GM10847 (cell line): Measurements from ENCODE around the gene CPA2.

Source experiments
- POLR2A ChIP-seq: IDR thresholded peaks from 2 replicates; pipeline ENCODE4 v1.6.1; 2011; ENCODE audit not compliant: insufficient read length; ENCODE audit errors: extremely low read depth

The CPA2 gene

DNA sequence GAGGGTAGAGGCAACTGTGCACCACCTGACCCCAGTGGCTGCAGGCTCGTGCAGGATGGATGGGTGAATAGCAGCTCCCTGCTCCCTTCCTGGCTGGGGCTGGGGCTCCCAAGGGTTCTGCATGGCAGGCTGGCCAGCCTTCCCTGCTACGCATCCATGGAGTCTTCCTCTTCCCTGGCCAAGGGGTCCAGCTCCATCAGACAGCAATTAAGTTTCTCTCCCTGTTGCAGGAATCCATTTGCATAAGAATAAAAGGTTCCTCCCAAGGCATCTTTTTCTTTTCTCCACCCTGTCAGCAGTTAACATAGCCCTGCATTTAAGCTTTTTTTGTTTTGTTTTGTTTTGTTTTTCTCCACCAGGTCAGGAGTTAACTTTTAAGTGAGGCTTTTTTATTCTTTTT, 10.0 kb upstream of the CPA2 start:
- no peak for TF ChIP-seq POLR2A

DNA sequence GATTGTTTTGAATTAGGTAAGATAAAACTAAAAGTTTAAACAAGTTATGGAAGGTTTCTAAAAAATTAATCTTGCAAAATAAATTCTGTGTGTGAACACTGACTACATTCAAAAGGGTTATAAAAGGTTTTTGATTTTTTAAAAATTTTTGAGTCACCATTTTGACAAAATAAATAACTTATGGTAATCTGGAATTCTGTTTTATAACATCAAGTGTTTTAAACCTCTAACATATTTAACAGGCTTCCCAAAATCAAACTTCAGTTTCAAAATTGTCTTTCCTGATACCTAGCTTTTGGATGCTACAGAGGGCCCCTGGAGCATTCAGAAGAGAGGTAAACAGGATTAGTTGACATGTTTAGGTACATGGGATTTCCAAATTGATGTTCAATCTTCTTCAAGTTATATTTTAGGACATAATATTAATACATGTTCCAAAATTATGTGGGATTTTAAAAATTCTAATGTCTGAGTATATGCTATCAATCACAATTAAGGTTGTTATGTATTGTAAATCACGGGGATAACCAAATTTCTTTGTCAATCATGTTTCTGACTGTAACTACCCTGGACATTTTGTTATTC, 8.1 kb upstream of the CPA2 start:
- TF ChIP-seq POLR2A = no peak

DNA sequence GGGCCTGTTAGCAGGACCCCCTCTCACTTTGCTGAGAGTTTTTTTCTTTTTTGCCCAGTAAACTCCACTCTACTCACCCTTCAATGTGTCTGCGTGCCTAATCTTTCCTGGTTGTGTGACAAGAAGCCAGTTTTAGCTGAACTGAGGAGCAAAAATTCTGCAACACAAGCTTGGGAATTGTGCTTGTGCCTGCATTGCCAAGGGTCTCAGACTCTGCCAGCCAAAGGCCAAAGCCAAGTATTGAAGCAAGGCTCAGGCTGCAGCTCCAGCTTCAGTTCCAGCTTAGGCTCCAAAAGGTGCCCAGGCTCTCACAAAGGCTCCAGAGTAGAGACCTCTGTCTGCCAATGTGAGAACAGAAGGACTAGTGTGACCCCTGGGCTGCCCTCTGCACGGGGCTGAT, 4.2 kb upstream of the CPA2 start:
- no peak for TF ChIP-seq POLR2A

DNA sequence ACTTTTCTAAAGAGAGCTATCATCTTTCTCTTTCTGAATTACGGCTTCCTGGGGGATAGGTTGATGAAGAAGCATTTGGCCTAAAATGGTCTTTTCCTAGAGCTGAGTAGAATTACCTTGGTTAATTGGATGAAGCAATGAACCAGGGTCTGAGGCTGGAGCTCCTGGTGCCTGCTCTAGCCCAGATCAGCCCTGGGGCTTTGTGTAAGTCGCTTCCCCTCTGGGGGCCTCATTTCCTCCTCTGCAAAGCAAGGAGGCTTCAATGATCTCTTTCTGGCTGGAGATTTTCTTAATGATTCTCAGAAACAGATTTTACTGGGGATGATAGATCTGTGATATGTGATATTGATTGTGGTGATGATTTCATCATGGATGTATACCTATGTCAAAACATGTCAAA, 3.5 kb upstream of the CPA2 start:
- TF ChIP-seq POLR2A = no peak

DNA sequence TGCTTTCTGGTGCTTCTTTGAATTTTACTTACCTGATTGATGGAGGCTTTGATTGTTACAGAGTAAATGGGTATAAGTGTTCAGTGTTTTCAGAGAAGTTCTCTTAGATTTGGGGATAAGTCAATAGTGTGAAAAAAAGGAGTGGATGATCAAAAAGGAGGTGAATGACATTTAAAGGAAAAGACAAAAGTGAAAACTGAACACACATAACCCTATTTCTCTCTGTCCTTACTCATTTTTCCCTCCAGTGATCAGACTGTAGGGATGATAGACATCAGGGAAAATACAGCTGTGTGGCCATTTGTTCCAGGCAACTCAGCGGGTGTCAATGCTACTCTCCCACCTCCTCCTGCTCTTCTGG, 278 bp downstream of the CPA2 start:
- TF ChIP-seq POLR2A = no peak

DNA sequence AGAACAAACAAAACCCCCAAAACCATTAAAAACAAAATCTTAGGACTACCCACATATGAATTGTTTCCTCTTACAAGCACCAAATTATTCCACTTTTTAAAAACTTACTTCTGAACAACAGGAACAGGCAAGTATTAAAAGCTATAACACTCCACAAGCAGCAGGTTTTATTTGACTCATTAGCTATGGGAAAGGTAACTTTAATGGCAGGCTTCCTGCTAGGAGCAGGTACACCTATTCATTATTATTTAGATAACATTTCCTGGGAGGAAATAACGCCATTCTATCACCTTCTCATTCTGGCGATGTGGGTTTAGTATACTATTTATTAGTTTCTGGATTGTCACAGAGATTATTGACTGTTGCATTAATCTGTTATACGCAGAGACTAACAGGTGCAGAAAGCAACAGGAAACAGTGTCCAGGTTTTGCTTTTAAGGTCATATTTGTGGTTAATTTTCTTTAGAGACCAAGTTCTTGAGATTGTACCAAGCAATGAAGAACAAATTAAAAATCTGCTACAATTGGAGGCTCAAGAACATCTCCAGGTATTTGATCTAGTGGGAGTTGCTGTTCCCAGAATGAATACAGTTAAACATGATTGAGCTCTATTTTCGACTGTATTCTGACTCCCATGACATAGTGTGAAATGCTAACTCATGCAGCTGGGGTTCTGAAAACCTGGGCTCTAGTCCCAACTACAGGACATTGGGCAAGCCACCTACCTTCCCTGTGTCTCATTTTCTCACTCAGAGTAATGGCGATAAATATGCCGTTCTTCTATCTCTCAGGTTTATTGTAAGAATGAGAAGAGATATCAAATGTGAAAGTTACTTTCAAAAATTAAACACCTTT, 2.0 kb downstream of the CPA2 start:
- TF ChIP-seq POLR2A = no peak

DNA sequence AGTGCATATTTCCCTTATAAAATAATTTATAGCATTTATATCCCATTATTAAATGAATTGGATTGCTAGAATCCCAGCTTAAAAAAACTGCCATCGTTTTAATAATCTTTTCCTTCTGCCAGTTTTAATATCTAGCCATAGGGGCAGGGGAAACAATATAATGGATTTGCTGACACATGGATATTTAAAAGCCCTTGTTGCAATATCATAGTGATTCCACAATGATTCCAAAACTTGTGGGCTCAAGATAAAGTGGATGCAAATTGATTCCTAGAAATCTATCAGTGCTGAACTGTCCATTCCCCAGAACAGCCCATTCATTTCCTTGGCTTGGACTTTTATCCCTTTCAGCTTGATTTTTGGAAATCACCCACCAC, 2.6 kb downstream of the CPA2 start:
- no peak for TF ChIP-seq POLR2A

DNA sequence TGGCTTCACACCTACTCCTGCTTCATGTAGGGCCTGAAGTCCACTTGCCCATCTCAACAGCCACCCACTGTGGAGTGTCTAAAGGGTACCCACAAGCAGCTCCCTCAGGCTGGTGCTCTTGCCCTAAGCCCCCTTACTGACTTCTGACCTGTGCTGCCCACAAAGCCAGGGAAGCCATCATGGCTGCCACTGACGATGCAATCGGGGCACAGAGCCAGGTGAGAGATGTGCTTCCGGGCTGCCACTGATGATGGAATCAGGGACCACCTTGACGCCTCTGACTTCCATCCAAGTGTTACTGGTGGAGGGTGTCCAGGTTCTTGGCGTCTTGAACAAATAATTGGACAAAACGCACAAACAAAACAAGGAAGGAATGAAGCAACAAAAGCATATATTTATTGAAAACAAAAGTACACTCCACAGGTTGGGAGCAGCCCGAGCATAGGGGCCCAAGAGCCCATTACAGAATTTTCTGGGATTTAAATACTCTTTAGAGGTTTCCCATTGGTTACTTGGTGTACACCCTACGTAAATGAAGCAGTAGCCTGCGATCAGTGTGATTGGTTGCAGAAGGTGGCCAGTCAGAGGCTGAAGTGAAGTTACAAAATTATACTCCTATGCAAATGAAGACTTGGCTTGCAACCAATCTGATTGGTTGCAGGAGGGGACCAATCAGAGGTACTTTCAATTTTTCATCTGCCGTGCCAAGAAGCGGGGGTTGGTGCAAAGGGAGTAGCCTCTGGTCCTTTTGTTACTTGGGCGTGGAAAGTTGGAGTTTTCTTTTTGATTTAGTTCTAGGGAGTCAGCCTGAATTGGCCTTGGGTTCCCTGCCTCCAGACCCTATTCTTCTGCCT, 4.5 kb downstream of the CPA2 start:
- no peak for TF ChIP-seq POLR2A

DNA sequence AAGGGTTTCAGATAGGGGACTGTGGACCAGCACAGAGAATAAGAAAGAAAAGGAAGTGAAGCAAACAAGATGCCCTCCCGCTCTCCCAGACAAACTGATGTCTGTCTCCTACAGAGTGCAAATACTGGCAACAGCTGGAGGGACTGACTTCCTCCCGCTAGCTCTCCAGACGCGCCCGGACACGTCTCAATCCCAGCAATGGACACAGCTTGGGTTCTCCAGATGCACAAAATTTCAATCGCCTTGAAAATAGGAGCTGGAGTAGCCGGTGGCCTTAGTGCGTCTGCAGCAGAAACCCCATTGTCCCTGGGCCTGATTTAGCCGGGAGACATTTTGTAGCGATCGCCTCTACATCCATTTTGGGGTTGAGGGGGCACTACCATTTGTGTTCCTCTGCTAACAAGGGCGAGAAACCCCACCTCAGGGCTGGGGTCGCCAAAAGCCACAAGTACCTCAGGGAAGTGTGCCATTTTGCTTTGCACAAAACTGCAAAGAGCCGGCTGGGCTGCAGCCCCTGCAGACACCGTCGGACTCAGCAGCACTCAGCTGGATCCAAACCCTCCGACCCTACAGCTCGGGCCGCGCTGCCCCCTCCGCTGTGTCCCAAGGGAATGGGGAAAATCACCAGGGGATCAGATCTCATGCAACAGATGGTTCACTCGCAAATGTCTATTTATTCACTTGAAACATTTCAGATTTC, 5.9 kb downstream of the CPA2 start:
- no peak for TF ChIP-seq POLR2A

DNA sequence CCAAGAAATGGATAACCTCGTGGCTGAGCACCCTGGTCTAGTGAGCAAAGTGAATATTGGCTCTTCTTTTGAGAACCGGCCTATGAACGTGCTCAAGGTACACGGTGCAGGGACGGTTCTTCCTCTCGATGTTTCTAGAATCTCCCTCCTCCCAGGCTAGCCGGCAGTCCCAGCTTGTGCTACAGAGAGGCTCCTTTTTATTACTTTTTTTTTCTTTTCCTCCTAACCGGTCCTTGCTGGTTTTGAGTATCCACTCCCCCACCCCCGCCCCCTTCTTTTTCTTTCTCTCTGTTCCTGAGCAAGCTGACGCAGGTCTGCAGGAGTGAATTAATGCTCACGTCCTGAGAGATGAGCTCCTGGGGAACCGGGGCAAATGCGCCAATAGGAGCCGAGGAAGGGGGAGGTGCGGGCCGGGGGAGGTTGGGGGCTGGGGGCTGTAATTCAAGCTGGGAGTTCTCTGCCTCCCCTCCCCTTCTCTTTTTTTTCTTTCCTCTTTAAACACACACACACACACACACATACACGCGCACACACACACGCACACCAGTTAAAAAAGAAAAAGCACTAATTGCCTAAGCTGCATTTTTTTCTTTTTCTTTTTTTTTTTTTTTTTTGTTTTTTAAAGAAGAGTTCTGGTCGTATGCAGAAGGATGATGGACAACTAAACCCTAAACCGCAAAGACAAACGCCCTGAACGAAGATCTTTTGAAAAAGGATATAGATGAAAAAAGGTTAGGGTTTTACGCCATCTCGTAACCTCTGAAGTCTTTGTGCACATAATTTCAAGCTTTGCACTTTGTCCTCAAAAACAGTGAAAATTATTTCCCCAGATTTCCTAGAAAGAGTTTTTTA, 6.6 kb downstream of the CPA2 start:
- no peak for TF ChIP-seq POLR2A

DNA sequence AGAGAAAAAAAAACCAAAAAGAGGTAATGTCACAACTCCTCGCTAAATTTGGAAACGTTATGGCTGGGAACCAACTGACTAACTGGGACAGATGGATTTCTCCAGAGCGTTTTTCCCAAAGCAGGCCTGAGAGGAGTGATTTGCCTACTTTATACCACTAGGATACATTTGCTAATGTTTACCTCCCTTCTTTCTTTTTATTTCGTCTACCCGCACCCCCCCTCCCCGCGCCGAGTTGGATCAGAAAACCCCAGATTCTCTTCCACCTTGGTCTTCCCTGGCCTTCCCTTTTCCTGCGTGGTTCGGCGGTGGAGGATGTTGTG, 7.2 kb downstream of the CPA2 start:
- no peak for TF ChIP-seq POLR2A

DNA sequence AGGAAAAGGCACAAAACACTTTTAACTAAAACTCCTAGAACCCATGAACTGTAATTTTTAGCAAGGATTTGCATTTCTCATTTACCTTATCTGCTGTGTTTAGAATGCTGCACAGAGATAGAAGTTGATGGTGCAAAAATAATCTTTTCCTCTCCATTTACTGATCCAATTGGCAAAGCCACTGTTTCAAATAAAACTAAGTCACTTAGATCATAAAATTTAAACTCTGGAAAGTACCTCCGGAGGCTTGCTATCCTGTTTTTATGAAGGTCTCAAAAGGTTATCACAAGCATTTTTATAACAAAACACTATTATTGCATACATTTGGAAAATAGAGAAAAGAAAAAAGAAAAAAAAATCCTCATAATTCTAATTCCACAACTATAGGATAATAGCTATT, 7.6 kb downstream of the CPA2 start:
- no peak for TF ChIP-seq POLR2A

DNA sequence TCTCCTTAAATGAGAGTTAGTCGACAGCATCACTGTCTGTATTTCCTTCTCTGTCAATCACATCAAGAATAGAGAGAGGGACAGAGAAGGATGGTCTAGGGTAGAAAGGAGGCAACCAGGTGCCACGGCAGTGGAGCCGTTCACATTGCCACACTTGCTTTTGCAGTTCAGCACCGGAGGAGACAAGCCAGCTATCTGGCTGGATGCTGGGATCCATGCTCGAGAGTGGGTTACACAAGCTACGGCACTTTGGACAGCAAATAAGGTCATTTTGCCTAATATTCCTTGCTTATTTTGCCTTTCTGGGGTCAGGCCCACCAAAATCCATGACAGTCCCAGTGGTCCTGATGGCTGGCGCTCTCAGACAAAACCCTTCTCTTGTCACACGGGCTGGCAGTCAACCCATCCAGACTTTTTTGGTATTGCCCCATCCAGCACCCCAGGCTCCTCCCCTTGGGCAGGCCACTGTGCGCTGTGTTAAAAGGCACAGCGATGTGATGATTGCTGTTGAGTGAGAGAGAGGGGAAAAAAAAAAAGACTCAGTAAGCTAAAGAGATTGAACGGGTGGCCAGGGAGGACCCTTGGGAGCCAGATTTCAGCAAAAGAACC, 8.4 kb downstream of the CPA2 start:
- TF ChIP-seq POLR2A = no peak

DNA sequence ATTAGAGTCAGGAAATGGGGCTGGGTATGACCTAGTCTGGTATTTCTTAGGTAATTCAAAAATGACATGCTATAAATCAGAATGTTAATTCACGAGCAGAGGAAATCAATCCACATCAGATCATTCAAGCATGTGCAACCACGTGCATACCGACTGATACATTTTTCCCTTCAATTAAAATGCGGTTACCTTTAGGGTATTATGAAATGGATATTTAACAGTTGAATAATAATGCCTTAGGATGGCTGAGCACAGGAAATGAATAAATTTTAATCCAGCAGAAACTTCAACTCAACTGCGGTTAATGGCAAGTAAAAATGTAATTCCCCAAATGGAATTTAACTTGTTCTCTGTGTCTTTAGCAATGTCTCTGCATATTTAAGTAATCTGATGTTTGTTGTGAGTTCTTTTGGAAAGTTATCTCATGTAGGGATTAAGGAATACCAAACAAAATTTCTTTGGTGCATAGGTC, 9.2 kb downstream of the CPA2 start:
- TF ChIP-seq POLR2A = no peak
